Hematopoietic multipotent progenitor cell treated with erythropoietin and hydrocortisone succinate and interleukin-3 and kit ligand, for 17 days (in vitro differentiated cells): ENCODE results near the gene CNTNAP1.
"Not testable (repeated sequence)": the region's sequence is repeated elsewhere in the genome, so short reads cannot be mapped to it uniquely, and the experiment has no call there.

Experiments
- DNase-seq: peaks from one replicate; pipeline ENCODE4 v3.0.0-alpha.2; 2015; ENCODE audit warnings: low spot score

Gene CNTNAP1

DNA sequence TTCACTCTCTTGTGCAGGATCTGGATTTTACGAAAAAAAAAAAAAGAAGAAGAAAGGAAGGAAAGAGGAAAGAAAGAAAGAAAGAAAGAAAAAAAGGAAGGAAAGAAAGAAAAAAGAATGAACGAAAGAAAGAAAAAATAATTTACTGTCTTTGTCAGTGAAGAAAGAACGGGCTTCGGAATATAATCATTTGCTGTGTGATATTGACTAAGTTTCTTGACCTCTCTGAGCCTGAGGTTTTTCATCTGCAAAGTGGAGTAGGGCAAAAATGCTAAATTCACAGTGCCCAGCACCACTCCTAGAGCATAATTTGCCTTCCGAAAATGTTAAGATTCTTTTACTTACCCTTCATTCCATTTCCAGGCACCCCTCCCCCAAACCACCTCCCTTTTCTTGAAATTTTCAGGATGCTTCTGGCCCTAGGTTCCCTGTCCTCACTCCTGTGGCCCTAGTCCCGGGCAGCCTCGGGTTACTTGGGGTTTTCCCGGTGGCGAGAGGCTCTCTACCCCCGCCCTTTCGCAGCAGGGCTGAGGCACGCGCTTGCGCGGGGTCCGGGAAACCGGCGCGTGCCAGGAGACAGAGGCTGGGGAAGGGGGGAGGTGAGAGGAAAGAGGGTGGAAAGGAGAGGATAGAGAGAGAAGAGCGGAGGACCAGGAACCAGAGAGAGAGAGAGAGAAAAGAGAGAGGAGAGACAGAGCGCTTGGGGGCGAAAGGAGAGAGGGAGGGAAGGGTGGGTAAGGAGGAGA lies at the start of gene CNTNAP1:
Gene CNTNAP1, plus strand, starts transcription at position 556 of the 746 bp plus-strand sequence. CDS start 299 bp downstream, outside the sequence.
- DNase-seq, result no peak

DNA sequence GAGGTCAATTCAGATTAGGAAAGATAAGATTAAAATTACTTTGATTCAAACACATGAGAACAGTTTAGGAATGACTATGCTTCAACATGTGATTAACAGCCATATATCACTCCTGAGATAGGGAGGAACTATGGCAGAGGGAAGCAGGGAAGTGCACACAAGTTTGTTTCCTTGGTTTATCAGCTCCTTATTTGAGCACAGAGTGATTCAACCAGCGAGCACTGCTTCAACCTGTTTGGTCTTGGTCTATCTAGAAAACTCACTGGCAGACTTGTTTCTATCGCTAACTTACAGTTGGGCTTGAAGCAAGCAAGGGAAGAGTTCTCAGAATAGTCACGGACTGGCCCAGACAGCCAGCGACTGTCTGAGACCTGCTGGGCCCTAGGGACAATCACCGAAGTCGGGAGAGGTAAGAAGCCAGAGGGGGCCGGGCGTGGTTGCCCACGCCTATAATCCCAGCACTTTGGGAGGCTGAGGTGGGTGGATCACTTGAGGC lies 49.3 kb upstream of the CNTNAP1 start:
- peak; percentile 61 for DNase-seq

- no peak for DNase-seq
These were observed 42.7 kb upstream of the CNTNAP1 start for GRCh38 chr17:42639525-42640113.

GRCh38 chr17:42640121-42640520 lies 42.2 kb upstream of the CNTNAP1 start:
- peak; percentile 67 for DNase-seq

DNA sequence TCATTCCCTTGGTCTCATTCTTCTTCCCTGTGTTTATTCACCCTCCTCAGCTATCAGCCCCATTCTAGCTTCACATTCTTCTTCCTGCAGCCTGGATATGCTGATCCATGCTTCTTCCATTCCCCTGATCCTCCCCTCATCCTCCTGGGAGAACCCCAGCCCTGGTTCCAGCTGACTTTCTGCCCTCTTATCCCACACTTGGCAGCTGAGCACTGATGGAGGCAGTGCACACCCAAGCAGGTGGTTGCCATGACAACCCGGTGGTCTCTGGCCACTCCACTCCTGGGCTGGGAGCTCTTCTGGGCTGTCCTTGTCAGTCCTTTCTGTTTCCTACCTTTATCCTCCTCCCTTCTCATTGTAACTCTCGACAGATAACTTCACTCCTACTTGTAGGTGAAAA lies 40.0 kb upstream of the CNTNAP1 start:
- no peak for DNase-seq

- DNase-seq, result no peak
These were observed 34.6 kb upstream of the CNTNAP1 start for GRCh38 chr17:42647778-42648177.

DNA sequence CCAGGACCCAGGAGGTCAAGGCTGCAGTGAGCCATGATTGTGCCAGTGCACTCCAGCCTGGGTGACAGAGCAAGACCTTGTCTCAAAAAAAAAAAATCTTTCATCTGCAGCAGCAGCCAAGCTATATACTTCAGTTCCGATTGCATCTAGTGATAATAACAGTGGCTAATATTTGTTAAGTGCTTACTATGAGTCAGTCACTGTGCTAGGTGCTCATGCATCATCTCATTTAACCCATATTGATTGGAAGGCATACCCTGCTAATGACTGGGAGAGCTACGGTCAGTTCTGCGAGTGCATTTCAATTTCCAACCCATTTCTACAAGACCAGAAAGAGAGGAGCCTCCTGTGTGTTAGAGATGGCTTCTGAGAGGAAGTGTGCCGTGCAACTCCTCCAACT lies 30.9 kb upstream of the CNTNAP1 start:
- DNase-seq, result no peak

GRCh38 chr17:42653179-42654124 lies 28.9 kb upstream of the CNTNAP1 start:
- DNase-seq, result no peak

GRCh38 chr17:42655528-42655927 lies 26.8 kb upstream of the CNTNAP1 start:
- DNase-seq, result no peak

DNA sequence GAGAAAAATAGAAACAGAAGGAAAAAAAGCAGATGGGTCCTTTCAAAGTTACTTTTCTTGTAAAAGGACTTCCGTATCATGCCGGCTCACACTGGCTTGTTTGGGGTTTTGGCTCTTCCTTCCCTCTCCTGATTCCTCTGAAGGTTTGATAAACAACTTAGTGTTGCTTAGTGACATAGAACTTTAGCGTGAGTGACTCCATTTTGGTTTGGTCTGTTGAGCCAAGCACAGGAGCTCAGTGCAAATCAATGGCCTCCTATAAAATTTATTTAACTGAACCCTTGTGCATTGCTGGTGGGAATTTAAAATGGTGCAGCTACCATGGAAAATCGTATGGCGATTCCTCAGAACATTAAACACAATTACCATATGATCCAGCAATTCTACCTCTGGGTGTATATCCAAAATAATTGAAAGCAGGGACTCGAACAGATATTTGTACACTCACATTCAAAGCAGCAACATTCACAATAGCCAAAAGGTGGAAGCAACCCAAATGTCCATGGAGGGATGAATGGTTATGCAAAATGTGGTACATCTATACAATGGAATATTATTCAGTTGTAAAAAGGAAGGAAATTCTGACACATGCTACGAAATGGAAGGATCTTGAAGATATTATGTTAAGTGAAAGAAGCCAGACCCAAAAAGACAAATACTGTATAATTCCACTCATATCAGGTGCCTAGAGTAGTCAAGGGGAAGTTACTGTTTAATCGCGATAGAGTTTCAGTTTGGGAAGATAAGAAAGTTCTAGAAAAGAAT lies 24.3 kb upstream of the CNTNAP1 start:
- DNase-seq, result no peak

DNA sequence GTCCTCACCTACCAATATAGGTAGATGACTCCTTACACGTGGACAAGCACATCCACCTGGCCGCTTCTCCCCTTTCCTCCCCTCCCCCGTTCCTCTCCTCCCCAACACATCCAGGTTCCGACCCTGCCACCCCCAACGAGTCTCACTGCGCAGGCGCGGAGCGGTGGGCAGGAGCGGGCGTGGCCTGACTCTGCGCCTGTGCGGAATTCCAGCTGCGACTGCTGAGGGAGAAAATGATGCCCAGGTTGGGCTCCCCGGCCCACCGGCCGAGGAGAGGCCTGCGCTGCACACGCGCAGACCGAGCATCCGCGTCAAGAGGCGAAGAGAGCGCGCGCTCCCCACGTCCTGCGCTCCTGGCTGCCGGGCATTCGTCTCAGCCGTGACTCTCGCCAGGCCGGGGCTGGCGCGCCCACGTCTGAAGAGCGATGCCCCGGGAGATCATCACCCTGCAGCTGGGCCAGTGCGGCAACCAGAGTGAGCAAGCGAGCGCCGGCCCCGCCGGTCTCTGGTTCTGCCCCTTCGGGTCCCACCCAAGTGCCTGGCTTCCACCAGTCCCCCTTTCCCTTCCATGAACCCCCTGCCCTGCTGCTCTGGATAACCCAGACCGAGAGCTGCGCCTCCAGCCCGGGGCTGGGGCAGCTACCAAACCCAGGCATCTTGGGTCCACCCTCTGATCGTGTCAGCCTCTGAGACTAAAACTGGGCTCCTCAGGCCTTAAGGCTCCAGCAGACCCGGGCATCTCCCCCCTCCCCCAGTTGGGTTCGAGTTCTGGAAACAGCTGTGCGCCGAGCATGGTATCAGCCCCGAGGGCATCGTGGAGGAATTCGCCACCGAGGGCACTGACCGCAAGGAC lies 23.0 kb upstream of the CNTNAP1 start, which contains the start of gene TUBG2:
Gene TUBG2, plus strand, starts transcription at position 206 of the 853 bp plus-strand sequence. Its CDS starts 220 bp downstream, at position 426.
- DNase-seq, result peak; percentile 73

DNA sequence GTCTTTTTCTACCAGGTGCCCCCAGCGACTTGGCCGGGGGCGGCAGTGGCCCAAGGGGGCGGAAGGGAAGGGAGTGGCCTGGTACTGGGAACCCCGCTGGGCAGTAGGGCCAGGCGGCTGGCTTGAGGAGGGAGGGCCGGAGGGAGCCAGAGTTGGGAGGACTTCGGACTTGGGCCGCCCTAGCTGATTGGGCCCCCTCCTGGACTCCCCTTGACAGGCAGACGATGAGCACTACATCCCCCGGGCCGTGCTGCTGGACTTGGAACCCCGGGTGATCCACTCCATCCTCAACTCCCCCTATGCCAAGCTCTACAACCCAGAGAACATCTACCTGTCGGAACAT lies 22.4 kb upstream of the CNTNAP1 start:
- not testable (repeated sequence) for DNase-seq

- DNase-seq, result no peak
These were observed 21.5 kb upstream of the CNTNAP1 start for GRCh38 chr17:42660692-42661345.

- DNase-seq, result no peak
These were observed 16.7 kb upstream of the CNTNAP1 start for GRCh38 chr17:42665581-42666001.

DNA sequence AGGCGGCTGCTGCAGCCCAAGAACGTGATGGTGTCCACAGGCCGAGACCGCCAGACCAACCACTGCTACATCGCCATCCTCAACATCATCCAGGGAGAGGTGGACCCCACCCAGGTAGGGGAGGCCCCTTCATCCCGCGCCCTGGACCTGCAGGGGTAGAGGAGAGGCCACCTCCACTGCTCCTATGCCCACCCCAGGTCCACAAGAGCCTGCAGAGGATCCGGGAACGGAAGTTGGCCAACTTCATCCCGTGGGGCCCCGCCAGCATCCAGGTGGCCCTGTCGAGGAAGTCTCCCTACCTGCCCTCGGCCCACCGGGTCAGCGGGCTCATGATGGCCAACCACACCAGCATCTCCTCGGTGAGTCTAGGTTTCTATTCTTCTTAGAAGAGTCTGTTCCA lies 16.2 kb upstream of the CNTNAP1 start:
- DNase-seq, result not testable (repeated sequence)

DNA sequence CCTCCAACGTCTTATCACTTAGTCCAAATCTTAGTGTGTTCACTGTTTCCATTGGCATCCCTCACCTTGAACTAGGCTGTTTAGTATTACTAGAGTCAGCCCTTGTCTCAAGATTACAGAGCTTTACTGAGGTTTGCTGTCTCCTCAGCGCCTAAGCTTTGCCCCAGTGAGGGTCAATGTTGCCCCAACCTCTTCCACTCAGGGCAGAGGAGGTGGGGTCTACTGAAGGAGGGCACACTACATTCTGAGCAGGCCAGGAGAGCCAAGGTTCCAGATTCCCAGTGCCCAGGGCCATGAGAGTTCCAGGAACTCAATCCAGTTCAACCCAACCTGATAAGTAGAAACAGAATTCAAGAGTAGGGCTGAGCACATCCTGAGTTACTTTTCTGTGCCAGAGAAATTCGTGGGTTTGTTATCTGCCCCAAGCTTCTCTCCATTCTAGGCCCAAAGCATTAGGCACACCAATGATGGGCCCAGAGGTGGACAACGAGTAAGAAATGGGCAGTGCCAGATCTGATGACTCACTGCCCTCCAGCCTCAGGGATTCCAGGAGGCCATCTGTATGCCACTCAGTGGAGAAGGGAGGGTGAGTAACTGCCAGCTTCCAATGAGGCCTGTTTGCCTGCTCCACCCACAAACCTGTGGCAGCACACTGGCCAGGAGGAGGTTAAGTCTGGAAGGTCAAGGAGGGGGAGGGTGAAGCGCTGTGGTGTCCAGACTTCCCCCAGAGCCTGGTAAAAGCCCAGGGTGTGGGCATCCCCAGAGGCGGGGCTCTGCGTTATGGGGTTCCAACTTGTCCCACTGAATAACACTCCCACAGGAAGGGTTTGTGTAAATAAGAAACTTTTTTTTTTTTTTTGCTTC lies 15.0 kb upstream of the CNTNAP1 start:
- peak; percentile 49 for DNase-seq

GRCh38 chr17:42669705-42669976 lies 12.7 kb upstream of the CNTNAP1 start:
- no peak for DNase-seq

DNA sequence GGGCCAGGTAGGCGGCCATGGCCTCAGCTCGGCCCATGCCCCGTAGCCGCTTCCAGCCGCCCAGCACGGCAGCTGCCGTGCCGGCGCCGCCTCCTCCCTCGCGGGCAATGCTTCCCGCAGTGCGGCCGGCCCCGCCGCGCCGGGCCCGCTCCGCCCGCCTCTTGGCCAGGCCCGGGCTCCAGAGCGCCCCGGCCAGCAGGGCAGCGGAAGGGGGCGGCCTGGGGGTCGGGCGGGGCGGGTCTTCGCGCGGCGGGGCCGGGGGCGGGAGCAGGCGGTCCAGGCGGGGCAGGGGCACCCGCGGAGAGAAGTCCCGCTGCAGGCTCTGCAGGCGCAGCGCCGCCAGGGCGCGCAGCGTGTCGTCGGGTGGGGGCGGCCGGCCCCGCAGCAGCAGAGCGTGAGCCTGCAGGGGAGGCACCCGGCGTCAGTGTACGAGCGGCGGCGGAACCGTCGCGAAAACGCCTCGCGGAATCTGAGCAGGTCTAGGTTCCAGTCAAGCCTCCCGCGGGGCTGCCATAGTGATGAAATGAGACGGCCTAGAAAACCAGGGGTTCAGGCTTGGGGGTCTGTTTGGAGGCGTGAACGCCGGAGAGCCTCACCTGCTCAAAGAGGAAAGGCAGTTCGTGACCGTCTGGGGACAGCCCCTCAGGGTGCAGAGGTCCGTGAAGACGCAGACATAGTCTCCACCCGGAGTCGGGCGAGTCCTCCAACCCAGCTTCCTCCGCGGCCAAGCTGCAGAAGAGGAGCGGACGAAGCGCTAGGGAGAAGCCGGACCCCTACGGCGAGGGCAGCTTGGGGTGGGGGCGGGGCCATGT lies 12.1 kb upstream of the CNTNAP1 start:
- no peak for DNase-seq
